HCT116 (cell line): Measurements from ENCODE around the gene CTCF. TPM values are rescaled to one million over a fixed set of nuclear protein-coding genes. Genes with fewer than 3 reads are reported as not detected.

ENCODE experiments used
- ATAC-seq: fragments of 200-7000 bp; cut with Tn5 transposase; 2 replicates; pipeline ENCODE4 v1.9.1; 2020; ENCODE audit warnings: mild to moderate bottlenecking, moderate library complexity
- BruUV-seq: library from RNA; stranded (reverse); fragments of 400-500 nt; replicated peaks from 2 replicates; lab custom pipeline; 2021; lab: Mats Ljungman, UMichigan
- CTCF ChIA-PET: fragments of 300-600 bp; sonication (Branson Sonifier 250); formaldehyde crosslinking; loops from one replicate; lab custom pipeline; 2021; ENCODE audit warnings: antibody characterized with exemption; lab: Charles Lee
- POLR2A ChIA-PET: fragments of 300-600, 350-600 bp; sonication (Branson Sonifier 250); formaldehyde crosslinking; loops from one replicate; lab custom pipeline; 2021; ENCODE audit warnings: antibody characterized with exemption; lab: Charles Lee
- RAD21 ChIA-PET, 2 experiments: fragments of 300-600 bp; sonication (Branson Sonifier 250); formaldehyde crosslinking; loops; one replicate each; lab custom pipeline; 2023; ENCODE audit warnings: low total read pairs in 2 of 2; ENCODE audit not compliant: uncharacterized antibody in 2 of 2, unreplicated experiment in 2 of 2, low non-redundant PET in 1 of 2; lab: Charles Lee
- DNase-seq: peaks from one replicate; pipeline ENCODE4 v3.0.0-alpha.2; 2010; ENCODE audit warnings: low read depth, low spot score
- H2AFZ ChIP-seq: fragments of 200-600 bp; shearing (Covaris generic), sonication (generic); 2 replicates; pipeline ENCODE4 v1.6.1; 2017; ENCODE audit warnings: low read depth, mixed run types, mixed read lengths, antibody characterized with exemption, low read length; ENCODE audit not compliant: poor library complexity, severe bottlenecking
- H3K27ac ChIP-seq: 2 replicates; pipeline ENCODE4 v1.5.1; 2012; ENCODE audit warnings: low read depth, low read length
- H3K27me3 ChIP-seq: fragments of 200-600 bp; sonication (generic); 2 replicates; pipeline ENCODE4 v1.6.1; 2016; ENCODE audit warnings: mixed run types, low read length, mixed read lengths; ENCODE audit not compliant: insufficient read depth
- H3K36me3 ChIP-seq, 2 experiments: fragments of 200-500 bp in 1 of 2; fragments of 200-600 bp in 1 of 2; sonication (Bioruptor generic) in 1 of 2; sonication (generic) in 1 of 2; 2 replicates each; pipeline versions ENCODE4 v1.5.1 to v1.6.1; 2014 to 2016; ENCODE audit warnings: low read length in 2 of 2, inconsistent platforms in 1 of 2, mixed read lengths in 1 of 2, mixed run types in 1 of 2; ENCODE audit not compliant: insufficient read depth in 2 of 2, control insufficient read depth in 1 of 2
- H3K4me1 ChIP-seq, 2 experiments: fragments of 200-600 bp in 1 of 2; sonication (generic) in 1 of 2; 2 replicates each; pipeline versions ENCODE4 v1.5.1 to v1.6.1; 2012 to 2017; ENCODE audit warnings: low read length in 2 of 2, inconsistent platforms in 1 of 2, mild to moderate bottlenecking in 1 of 2, mixed read lengths in 1 of 2, mixed run types in 1 of 2, moderate library complexity in 1 of 2; ENCODE audit not compliant: insufficient read depth in 2 of 2, control insufficient read depth in 1 of 2
- H3K4me2 ChIP-seq: fragments of 200-600 bp; sonication (generic); 2 replicates; pipeline ENCODE4 v1.6.1; 2017; ENCODE audit warnings: mixed run types, low read length, mixed read lengths
- H3K4me3 ChIP-seq, 2 experiments: fragments of 200-600 bp in 1 of 2; sonication (generic) in 1 of 2; replicated peaks in 1 of 2; 2 replicates each; pipeline ENCODE4 v1.5.1; 2011 to 2016; ENCODE audit warnings: low read length in 2 of 2, control low read depth in 1 of 2, low read depth in 1 of 2, mild to moderate bottlenecking in 1 of 2, mixed read lengths in 1 of 2, mixed run types in 1 of 2
- H3K79me2 ChIP-seq: fragments of 200-600 bp; sonication (generic); 2 replicates; pipeline ENCODE4 v1.6.1; 2017; ENCODE audit warnings: mild to moderate bottlenecking, mixed run types, low read length, moderate library complexity, mixed read lengths; ENCODE audit not compliant: insufficient read depth
- H3K9ac ChIP-seq: fragments of 200-600 bp; sonication (generic); 2 replicates; pipeline ENCODE4 v1.6.1; 2016; ENCODE audit warnings: low read length, mixed read lengths
- H3K9me2 ChIP-seq: fragments of 200-600 bp; sonication (generic), shearing (Covaris generic); 2 replicates; pipeline ENCODE4 v1.6.1; 2017; ENCODE audit warnings: mixed run types, mild to moderate bottlenecking, moderate library complexity; ENCODE audit not compliant: insufficient read depth
- H3K9me3 ChIP-seq, 2 experiments: fragments of 200-500 bp in 1 of 2; fragments of 200-600 bp in 1 of 2; sonication (Bioruptor generic) in 1 of 2; sonication (generic) in 1 of 2; 2 replicates each; pipeline ENCODE4 v1.6.1; 2014 to 2017; ENCODE audit warnings: low read length in 2 of 2, mixed read lengths in 2 of 2, inconsistent platforms in 1 of 2, low read depth in 1 of 2, mild to moderate bottlenecking in 1 of 2, mixed run types in 1 of 2, moderate library complexity in 1 of 2; ENCODE audit not compliant: control insufficient read depth in 1 of 2, insufficient read depth in 1 of 2
- H4K20me1 ChIP-seq: fragments of 200-600 bp; sonication (generic), shearing (Covaris generic); 2 replicates; pipeline ENCODE4 v1.6.1; 2017; ENCODE audit warnings: mixed run types, mild to moderate bottlenecking, moderate library complexity; ENCODE audit not compliant: insufficient read depth
- ATF3 ChIP-seq: IDR thresholded peaks from 2 replicates; pipeline ENCODE4 v1.6.1; 2012
- CBX3 ChIP-seq: IDR thresholded peaks from 2 replicates; pipeline ENCODE4 v1.6.1; 2012; ENCODE audit warnings: low read depth
- CEBPB ChIP-seq: IDR thresholded peaks from 2 replicates; pipeline ENCODE4 v1.6.1; 2012; ENCODE audit warnings: low read depth
- CTCF ChIP-seq, 3 experiments: fragments of 200-600 bp in 1 of 3; sonication (generic) in 1 of 3; IDR thresholded peaks in 2 of 3; conservative IDR thresholded peaks in 1 of 3; 2 replicates each; pipeline ENCODE4 v1.5.1; 2012 to 2017; ENCODE audit warnings: low read depth in 2 of 3, low read length in 2 of 3, antibody characterized with exemption in 1 of 3, borderline replicate concordance in 1 of 3, control low read depth in 1 of 3, mild to moderate bottlenecking in 1 of 3, mixed read lengths in 1 of 3, mixed run types in 1 of 3, moderate library complexity in 1 of 3; ENCODE audit not compliant: insufficient read depth in 1 of 3
- EGR1 ChIP-seq: IDR thresholded peaks from 2 replicates; pipeline ENCODE4 v1.6.1; 2012; ENCODE audit warnings: low read depth
- ELF1 ChIP-seq: IDR thresholded peaks from 2 replicates; pipeline ENCODE4 v1.6.1; 2012; ENCODE audit warnings: low read depth, borderline replicate concordance
- EZH2 ChIP-seq: fragments of 200-600 bp; sonication (generic); IDR thresholded peaks from 2 replicates; pipeline ENCODE4 v1.6.1; 2017; ENCODE audit warnings: antibody characterized with exemption, mixed run types
- EZH2phosphoT487 ChIP-seq: fragments of 200-600 bp; IDR thresholded peaks from 2 replicates; pipeline ENCODE4 v1.6.1; 2018; ENCODE audit warnings: antibody characterized with exemption, borderline replicate concordance
- FOSL1 ChIP-seq: IDR thresholded peaks from 2 replicates; pipeline ENCODE4 v1.6.1; 2012; ENCODE audit warnings: low read depth
- JUND ChIP-seq: IDR thresholded peaks from 2 replicates; pipeline ENCODE4 v1.6.1; 2012
- MAX ChIP-seq: IDR thresholded peaks from 2 replicates; pipeline ENCODE4 v1.6.1; 2012
- POLR2A ChIP-seq: IDR thresholded peaks from 2 replicates; pipeline ENCODE4 v1.7.0; 2011; ENCODE audit warnings: borderline replicate concordance; ENCODE audit not compliant: insufficient read depth, insufficient read length; ENCODE audit errors: extremely low read depth
- RAD21 ChIP-seq: IDR thresholded peaks from 2 replicates; pipeline ENCODE4 v1.6.1; 2012; ENCODE audit warnings: low read depth, mild to moderate bottlenecking
- REST ChIP-seq: IDR thresholded peaks from 2 replicates; pipeline ENCODE4 v1.6.1; 2012; ENCODE audit warnings: low read depth
- SIN3A ChIP-seq: IDR thresholded peaks from 2 replicates; pipeline ENCODE4 v1.6.1; 2012; ENCODE audit warnings: low read depth
- SP1 ChIP-seq: IDR thresholded peaks from 2 replicates; pipeline ENCODE4 v1.6.1; 2012; ENCODE audit warnings: low read depth
- YY1 ChIP-seq: IDR thresholded peaks from 2 replicates; pipeline ENCODE4 v1.6.1; 2011; ENCODE audit warnings: low read length, low read depth, moderate library complexity, mild to moderate bottlenecking; ENCODE audit not compliant: insufficient replicate concordance; ENCODE audit errors: extremely low read depth
- ZFX ChIP-seq: fragments of 450-650 bp; IDR thresholded peaks from 2 replicates; pipeline ENCODE4 v1.6.1; 2017
- ZNF274 ChIP-seq: fragments of 200-500 bp; sonication (Bioruptor generic); IDR thresholded peaks from 2 replicates; pipeline ENCODE4 v1.6.1; 2014; ENCODE audit warnings: mild to moderate bottlenecking, low read depth, low read length, inconsistent platforms
- intact Hi-C: fragments of 100-400 bp; cut with micrococcal nuclease; formaldehyde crosslinking; loops from 2 replicates; pipeline ENCODE4 v1.10.0; 2022
- total RNA-seq: library from RNA; stranded (reverse); gene quantifications from one replicate; pipeline ENCODE4 v1.2.1, GENCODE V29; 2021; ENCODE audit not compliant: unreplicated experiment

CTCF gene
- total RNA-seq, 1 experiment from 2014 or later = 48.3 TPM

GRCh38 chr16:67516296-67517154 lies 45.8 kb upstream of the CTCF start:
- H3K4me2 ChIP-seq = 0 out of 2 replicates have a peak overlapping the region, but pooled peaks have one; percentile 5
- BruUV-seq = no TSS peak
- ChIA-PET POLR2A (interaction anchor here (0.7 kb wide), 1 partner anchor 26 kb away, joined by 3 read pairs; no protein-coding TSS in a partner anchor), CTCF (interaction anchor here (0.9 to 4.3 kb wide), 4 partner anchors 10 to 36 kb away, joined by 3 to 40 read pairs (median 4); partner anchors contain the start of gene ATP6V0D1), RAD21 (no interaction called here)
- H3K4me3 ChIP-seq = no peak overlapping the region
- H2AFZ ChIP-seq = no peak overlapping the region
- H3K27ac ChIP-seq = no peak overlapping the region
- H3K9me3 ChIP-seq = no peaks in the 10 kb centered on the region
- no peaks in the 10 kb centered on the region for H3K36me3 ChIP-seq
- no peak for DNase-seq
- no peak for ATAC-seq
- no peaks in the 10 kb centered on the region for H4K20me1 ChIP-seq
- intact Hi-C loops = no loop called here
- no peaks in the 10 kb centered on the region for H3K27me3 ChIP-seq
- H3K4me1 ChIP-seq = peaks cover 0 to 25% of the 10 kb centered on the region in 2 experiments; a peak in 3 of 4 replicates
- no peak overlapping the region for H3K9ac ChIP-seq
- H3K79me2 ChIP-seq = no peaks in the 10 kb centered on the region
- no peaks in the 10 kb centered on the region for H3K9me2 ChIP-seq
- TF ChIP-seq CEBPB = no peak
- TF ChIP-seq ZFX = no peak
- TF ChIP-seq ZNF274 = no peak
- TF ChIP-seq REST = no peak
- TF ChIP-seq SP1 = no peak
- TF ChIP-seq FOSL1 = no peak; the same call in 1 of the 2 replicates
- no peak for TF ChIP-seq ATF3
- TF ChIP-seq YY1 = no peak
- TF ChIP-seq POLR2A = no peak
- no peak for TF ChIP-seq JUND
- TF ChIP-seq ELF1 = no peak
- no peak for TF ChIP-seq CTCF (IDR thresholded peaks at IDR 0.05 in 2 of 3, conservative IDR thresholded peaks at IDR 0.05 in 1 of 3; ENCODE audit: borderline replicate concordance in 1 of 3, insufficient read depth in 1 of 3, low read depth in 2 of 3, low read length in 2 of 3)
- TF ChIP-seq EZH2 = no peak
- TF ChIP-seq EGR1 = no peak
- no peak for TF ChIP-seq EZH2phosphoT487
- no peak for TF ChIP-seq MAX
- no peak for TF ChIP-seq SIN3A
- TF ChIP-seq RAD21 = no peak
- no peak for TF ChIP-seq CBX3
